Retinal pigment epithelial cell (primary cell): ENCODE data around the gene SHISA5.
"Not testable (repeated sequence)": the region's sequence is repeated elsewhere in the genome, so short reads cannot be mapped to it uniquely, and the experiment has no call there.

Source experiments
- DNase-seq: peaks from one replicate; pipeline ENCODE4 v3.0.0-alpha.2; 2010; ENCODE audit warnings: low read depth
- H3K4me3 ChIP-seq: 2 replicates; pipeline ENCODE4 v1.5.1; 2011; ENCODE audit warnings: mild to moderate bottlenecking, low read length, control low read depth, moderate library complexity
- TF ChIP-seq, protein P1 (sequence below): conservative IDR thresholded peaks from 2 replicates; pipeline ENCODE4 v1.5.1; 2011; ENCODE audit warnings: low read depth, low read length, control low read depth, inconsistent platforms

SHISA5 gene

DNA sequence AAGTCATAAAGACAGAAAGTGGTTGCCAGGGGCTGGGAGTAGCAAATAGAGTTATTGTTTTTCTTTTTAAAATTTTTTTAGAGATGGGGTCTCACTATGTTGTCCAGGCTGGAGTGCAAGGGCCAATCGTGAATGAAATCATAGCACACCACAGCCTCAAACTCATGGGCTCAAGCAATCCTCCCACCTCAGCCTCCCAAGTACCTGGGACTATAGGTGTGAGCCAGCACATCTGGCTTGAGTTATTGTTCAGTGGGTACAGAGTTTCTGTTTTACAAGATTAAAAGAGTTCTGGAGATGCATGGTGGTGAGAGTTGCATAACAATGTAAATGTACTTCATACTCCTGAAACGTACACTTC lies 29.0 kb upstream of the SHISA5 start:
- no peak overlapping the region for H3K4me3 ChIP-seq
- no peak for DNase-seq
- TF ChIP-seq, protein P1, sequence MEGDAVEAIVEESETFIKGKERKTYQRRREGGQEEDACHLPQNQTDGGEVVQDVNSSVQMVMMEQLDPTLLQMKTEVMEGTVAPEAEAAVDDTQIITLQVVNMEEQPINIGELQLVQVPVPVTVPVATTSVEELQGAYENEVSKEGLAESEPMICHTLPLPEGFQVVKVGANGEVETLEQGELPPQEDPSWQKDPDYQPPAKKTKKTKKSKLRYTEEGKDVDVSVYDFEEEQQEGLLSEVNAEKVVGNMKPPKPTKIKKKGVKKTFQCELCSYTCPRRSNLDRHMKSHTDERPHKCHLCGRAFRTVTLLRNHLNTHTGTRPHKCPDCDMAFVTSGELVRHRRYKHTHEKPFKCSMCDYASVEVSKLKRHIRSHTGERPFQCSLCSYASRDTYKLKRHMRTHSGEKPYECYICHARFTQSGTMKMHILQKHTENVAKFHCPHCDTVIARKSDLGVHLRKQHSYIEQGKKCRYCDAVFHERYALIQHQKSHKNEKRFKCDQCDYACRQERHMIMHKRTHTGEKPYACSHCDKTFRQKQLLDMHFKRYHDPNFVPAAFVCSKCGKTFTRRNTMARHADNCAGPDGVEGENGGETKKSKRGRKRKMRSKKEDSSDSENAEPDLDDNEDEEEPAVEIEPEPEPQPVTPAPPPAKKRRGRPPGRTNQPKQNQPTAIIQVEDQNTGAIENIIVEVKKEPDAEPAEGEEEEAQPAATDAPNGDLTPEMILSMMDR, result no peak

DNA sequence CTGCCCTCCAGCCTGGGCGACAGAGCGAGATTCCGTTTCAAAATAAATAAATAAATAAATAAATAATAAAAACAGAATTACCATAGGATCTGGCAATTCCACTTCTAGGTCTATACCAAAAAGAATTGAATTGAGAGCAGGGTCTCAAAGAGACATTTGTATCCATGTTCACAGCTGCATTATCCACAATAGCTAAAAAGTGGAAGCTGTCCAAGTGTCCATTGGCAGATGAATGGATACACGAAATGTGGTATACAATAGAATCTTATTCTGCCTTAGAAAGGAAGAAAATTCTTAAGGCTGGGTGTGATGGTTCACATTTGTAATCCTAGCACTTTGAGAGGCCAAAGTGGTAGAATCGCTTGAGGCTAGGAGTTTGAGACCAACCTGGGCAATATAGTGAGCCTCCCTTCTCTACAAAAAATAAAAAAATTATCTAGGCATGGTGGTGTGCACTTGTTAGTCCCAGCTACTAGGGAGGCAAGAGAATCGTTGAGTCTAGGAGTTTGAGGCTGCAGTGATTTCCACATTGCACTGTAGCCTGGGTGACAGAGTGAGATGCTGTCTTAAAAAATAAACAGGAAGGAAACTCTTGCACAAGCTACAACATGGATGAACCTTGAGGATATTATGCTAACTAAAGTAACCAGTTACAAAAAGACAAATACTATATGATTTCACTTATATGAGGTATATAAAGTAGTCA lies 28.4 kb upstream of the SHISA5 start:
- TF ChIP-seq, protein P1, result no peak

DNA sequence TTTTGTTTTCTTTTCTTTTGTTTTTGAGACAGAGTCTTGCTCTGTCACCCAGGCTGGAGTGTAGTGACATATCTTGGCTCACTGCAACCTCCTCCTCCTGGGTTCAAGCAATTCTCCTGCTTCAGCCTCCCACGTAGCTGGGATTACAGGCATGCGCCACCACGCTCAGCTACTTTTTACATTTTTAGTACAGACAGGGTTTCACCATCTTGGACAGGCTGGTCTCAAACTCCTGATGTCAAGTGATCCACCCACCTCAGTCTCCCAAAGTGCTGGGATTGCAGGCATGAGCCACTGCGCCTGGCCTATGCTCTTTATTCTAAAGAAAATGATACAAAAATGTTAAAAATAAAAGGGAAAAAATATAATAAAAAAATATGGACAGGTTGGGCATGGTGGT lies 26.7 kb upstream of the SHISA5 start:
- not testable (repeated sequence) for H3K4me3 ChIP-seq, DNase-seq

More for the DNA sequence above, 28.4 kb upstream of the SHISA5 start:
- no peak for DNase-seq
- H3K4me3 ChIP-seq, result no peak overlapping the region

DNA sequence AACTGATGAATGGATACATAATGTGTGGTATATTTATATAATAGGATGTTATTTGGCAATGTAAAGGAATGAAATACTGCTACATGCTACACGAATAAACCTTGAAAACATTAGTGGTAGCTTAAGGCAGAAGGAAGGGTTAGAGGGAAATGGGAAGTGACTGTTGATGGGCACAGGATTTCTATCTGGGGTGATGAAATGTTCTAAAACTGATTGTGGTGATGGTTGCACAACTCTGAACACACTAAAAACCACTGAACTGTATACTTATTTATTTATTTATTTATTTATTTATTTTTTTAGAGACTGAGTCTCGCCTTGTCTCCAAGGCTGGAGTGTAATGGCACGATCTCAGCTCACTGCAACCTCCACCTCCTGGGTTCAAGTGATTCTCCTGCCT lies 24.8 kb upstream of the SHISA5 start:
- TF ChIP-seq, protein P1, result no peak
- DNase-seq, result no peak
- H3K4me3 ChIP-seq, result no peak overlapping the region

GRCh38 chr3:48528048-48528447 lies 24.1 kb upstream of the SHISA5 start:
- TF ChIP-seq, protein P1, result no peak
- DNase-seq, result no peak
- no peak overlapping the region for H3K4me3 ChIP-seq

DNA sequence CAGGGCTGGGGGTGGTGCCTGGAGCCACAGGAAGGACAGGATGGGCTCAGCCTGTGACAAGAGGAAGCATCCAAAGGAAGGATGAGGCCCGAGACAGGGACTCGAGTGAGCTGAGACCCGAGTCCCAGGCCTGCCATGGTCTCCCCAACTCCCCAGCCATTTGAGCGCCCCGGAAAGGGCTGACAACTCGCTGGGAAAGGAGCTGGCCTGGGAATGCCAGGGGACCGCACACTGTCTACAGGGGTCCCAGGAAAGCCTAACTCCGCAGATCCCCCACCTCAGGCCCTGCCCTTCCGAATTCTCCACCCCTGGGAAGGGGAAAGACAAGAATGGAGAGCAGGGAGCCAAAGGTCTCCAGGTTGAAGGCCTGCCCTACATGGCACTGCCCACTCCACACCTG lies 21.0 kb upstream of the SHISA5 start:
- TF ChIP-seq, protein P1, result no peak
- DNase-seq, result no peak
- H3K4me3 ChIP-seq, result no peak overlapping the region

- DNase-seq, result no peak
- TF ChIP-seq, protein P1, result no peak
- H3K4me3 ChIP-seq, result no peak overlapping the region
Measured at GRCh38 chr3:48521635-48522034, 17.7 kb upstream of the SHISA5 start.
